ENCODE data around the gene RDH5. TPM values are rescaled to one million over a fixed set of nuclear protein-coding genes. Genes with fewer than 3 reads are reported as not detected.

Gene RDH5
- total RNA-seq, 4 donors from 2014 or later = 5.7 to 15.3 (median 9.5) TPM

DNA sequence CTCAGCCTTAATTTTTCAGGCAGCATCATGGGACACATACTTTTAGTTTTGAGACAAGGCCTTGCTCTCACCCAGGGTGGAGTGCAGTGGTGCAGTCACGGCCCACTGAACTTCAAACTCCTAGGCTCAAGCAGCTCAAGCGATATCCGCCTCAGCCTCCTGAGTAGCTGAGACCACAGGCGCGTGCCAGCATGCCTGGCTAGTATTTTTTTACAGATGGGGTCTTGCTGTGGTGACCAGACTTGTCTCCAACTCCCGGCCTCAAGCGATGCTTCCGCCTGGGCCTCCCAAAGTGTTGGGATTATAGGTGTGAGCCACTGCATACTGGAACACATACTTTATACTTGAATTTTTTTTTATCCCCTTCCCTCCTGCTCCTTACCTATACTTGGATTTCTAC is 2.8 kb downstream of the RDH5 start:
- H3K27me3 ChIP-seq = no peaks in the 10 kb centered on the region
- H3K4me3 ChIP-seq = no peak overlapping the region
- peaks cover 82% of the 10 kb centered on the region for H3K4me1 ChIP-seq
- peaks cover 36% of the 10 kb centered on the region for H3K36me3 ChIP-seq
- H3K9me3 ChIP-seq = no peaks in the 10 kb centered on the region
- H3K27ac ChIP-seq = no peak overlapping the region
- TF ChIP-seq, protein P1, sequence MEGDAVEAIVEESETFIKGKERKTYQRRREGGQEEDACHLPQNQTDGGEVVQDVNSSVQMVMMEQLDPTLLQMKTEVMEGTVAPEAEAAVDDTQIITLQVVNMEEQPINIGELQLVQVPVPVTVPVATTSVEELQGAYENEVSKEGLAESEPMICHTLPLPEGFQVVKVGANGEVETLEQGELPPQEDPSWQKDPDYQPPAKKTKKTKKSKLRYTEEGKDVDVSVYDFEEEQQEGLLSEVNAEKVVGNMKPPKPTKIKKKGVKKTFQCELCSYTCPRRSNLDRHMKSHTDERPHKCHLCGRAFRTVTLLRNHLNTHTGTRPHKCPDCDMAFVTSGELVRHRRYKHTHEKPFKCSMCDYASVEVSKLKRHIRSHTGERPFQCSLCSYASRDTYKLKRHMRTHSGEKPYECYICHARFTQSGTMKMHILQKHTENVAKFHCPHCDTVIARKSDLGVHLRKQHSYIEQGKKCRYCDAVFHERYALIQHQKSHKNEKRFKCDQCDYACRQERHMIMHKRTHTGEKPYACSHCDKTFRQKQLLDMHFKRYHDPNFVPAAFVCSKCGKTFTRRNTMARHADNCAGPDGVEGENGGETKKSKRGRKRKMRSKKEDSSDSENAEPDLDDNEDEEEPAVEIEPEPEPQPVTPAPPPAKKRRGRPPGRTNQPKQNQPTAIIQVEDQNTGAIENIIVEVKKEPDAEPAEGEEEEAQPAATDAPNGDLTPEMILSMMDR (IDR thresholded peaks at IDR 0.05) = no peak
- TF ChIP-seq POLR2AphosphoS5 (IDR thresholded peaks at IDR 0.05) (no peak), POLR2A (IDR thresholded peaks at IDR 0.05) (no peak), EP300 (IDR thresholded peaks at IDR 0.05) (no peak)
- WGBS = 89% methylated on average over 8 of the region's 8 CpGs
- peak in 1 of 2 donors; percentile 54 for DNase-seq (ENCODE audit: low spot score in 2 of 2)

DNA sequence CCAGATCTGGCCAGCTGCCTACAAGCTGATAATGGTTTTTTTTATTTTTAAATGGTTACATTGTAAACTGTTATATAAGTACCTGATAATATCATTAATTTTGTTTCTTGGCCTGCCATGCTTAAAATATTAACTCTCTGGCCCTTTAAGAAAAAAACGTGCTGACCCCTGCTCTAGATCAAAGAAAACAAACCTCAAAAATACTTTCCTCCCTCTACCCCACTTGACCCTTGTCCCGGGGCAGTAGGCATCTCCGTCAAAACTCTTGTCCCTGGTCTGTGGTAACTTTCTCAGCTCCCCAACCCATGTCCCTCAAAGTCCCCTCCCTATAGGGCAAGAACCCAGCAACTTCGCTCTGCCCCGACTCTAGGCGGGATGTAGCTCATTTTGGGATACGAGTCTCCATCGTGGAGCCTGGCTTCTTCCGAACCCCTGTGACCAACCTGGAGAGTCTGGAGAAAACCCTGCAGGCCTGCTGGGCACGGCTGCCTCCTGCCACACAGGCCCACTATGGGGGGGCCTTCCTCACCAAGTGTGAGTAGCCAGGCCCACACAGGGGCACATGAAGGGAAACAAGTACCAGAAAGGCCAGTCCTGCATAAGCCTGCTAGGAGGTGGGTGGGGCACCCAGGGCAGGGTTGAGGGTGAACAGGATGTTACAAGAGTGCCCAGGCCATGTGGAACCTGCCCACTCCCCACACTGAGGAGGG is 3.5 kb downstream of the RDH5 start:
- Histone ChIP-seq H3K27ac (peak overlapping the region; percentile 1), H3K36me3 (peaks cover 36% of the 10 kb centered on the region), H3K4me3 (no peak overlapping the region), H3K4me1 (peaks cover 76% of the 10 kb centered on the region), H3K27me3 (no peaks in the 10 kb centered on the region), H3K9me3 (no peaks in the 10 kb centered on the region)
- TF ChIP-seq EP300 (IDR thresholded peaks at IDR 0.05) (no peak), POLR2A (IDR thresholded peaks at IDR 0.05) (no peak)
- 58% methylated on average over 6 of the region's 10 CpGs for WGBS
- peak in 1 of 2 donors; percentile 63 for DNase-seq (ENCODE audit: low spot score in 2 of 2)

DNA sequence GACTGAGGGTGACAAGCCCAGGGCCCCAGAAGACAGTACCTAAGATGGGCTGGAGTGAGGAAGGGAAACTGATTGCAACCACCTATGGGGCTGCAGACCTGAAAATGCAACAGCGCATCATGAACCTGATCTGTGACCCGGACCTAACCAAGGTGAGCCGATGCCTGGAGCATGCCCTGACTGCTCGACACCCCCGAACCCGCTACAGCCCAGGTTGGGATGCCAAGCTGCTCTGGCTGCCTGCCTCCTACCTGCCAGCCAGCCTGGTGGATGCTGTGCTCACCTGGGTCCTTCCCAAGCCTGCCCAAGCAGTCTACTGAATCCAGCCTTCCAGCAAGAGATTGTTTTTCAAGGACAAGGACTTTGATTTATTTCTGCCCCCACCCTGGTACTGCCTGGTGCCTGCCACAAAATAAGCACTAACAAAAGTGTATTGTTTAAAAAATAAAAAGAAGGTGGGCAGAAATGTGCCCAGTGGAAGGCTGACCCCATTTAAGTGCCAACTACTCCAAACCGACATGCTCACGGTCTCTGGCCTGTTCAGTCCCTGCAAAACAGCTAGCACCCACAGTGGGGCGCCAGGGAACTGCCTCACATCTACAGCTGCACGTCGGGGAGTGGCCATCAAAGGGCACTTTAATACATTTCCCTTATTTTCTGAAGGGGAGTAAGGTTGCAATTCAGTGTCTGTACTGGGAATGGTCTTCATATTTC is 4.2 kb downstream of the RDH5 start:
- WGBS = 34% methylated on average over 11 of the region's 11 CpGs
- no peak overlapping the region for H3K4me3 ChIP-seq
- TF ChIP-seq POLR2AphosphoS5 (IDR thresholded peaks at IDR 0.05) (no peak), POLR2A (IDR thresholded peaks at IDR 0.05) (no peak), EP300 (IDR thresholded peaks at IDR 0.05) (no peak)
- TF ChIP-seq, protein P1 (IDR thresholded peaks at IDR 0.05) = peak; percentile 40 to 71
- peaks cover 33% of the 10 kb centered on the region for H3K36me3 ChIP-seq
- no peaks in the 10 kb centered on the region for H3K27me3 ChIP-seq
- peaks cover 69% of the 10 kb centered on the region for H3K4me1 ChIP-seq
- peak; percentile 84 to 86 for DNase-seq (ENCODE audit: low spot score in 2 of 2)
- peak overlapping the region; percentile 1 for H3K27ac ChIP-seq
- H3K9me3 ChIP-seq = no peaks in the 10 kb centered on the region

DNA sequence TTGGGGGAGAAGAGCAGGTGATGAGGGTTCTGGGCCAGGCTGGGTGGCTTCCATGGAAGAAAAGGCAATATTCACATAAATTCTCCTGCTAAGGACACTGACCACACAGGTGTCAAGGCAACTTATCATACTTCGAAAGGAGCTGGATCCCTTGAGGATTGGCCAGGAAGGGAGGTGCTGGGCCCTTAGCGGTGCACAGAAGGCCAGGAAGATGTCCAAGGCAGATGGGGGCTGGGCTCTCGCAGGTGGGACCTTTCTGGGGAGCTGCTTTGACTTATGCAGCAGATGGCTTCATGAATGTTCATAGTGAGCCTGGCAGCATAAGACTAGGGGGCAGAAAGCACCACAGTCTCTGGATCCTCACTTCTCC is 4.7 kb downstream of the RDH5 start:
- Histone ChIP-seq H3K36me3 (peaks cover 33% of the 10 kb centered on the region), H3K27ac (no peak overlapping the region), H3K4me3 (no peak overlapping the region), H3K27me3 (no peaks in the 10 kb centered on the region), H3K9me3 (no peaks in the 10 kb centered on the region), H3K4me1 (peaks cover 67% of the 10 kb centered on the region)
- WGBS = 49% methylated on average over 3 of the region's 3 CpGs
- TF ChIP-seq, protein P1 (IDR thresholded peaks at IDR 0.05) = no peak
- TF ChIP-seq POLR2A (IDR thresholded peaks at IDR 0.05) (no peak), EP300 (IDR thresholded peaks at IDR 0.05) (no peak), POLR2AphosphoS5 (IDR thresholded peaks at IDR 0.05) (no peak)
- DNase-seq (ENCODE audit: low spot score in 2 of 2) = peak; percentile 48 to 59

DNA sequence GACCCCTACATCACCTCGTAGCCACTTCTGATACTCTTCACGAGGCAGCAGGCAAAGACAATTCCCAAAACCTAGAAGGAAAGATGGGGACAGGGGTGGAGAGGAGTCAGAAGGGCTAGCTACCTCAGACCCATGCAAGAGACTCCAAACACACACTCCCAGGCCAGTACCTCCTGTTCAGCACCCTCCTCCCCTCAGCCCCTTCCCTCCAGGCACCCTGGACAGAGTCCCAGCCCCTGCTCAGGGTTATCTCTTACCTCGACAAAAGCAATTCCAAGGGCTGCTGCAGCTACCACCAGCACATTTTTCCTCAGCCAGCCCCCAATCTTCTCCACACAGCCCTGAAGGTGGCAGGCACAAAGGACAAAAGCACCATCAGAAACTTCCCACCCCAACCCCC is 5.4 kb downstream of the RDH5 start:
- no peak overlapping the region for H3K27ac ChIP-seq
- TF ChIP-seq POLR2A (IDR thresholded peaks at IDR 0.05) (no peak), POLR2AphosphoS5 (IDR thresholded peaks at IDR 0.05) (no peak), EP300 (IDR thresholded peaks at IDR 0.05) (no peak)
- TF ChIP-seq, protein P1 (IDR thresholded peaks at IDR 0.05) = no peak

More for the DNA sequence above, 5.4 kb downstream of the RDH5 start:
- peaks cover 33% of the 10 kb centered on the region for H3K36me3 ChIP-seq
- H3K4me1 ChIP-seq = peaks cover 67% of the 10 kb centered on the region
- H3K27me3 ChIP-seq = no peaks in the 10 kb centered on the region
- no peaks in the 10 kb centered on the region for H3K9me3 ChIP-seq
- no peak overlapping the region for H3K4me3 ChIP-seq
- WGBS = 45% methylated on average over 3 of the region's 3 CpGs
- peak in 1 of 2 donors; percentile 44 for DNase-seq (ENCODE audit: low spot score in 2 of 2)

Measured in suprapubic skin (tissue), 4 donors.